ENCODE data around the gene FAM107B.

DNA sequence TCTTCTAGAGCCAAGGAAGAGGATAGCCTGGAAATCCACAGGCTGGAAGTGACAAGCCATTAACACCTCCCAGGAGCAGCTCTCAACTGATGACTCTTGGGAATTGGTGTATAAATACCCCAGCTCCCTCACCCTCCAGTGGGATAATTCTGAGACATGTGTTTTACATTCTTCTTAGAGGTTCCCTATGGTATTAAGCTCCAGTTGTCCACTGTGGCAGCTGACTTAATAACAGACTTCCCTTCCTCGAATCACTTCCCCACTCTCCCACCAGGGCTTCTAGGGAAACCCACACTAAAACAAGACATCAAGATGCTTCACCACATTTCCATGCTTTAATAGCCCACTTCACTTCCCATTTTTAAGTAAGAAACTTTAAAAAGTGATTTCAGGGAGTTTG is 47.2 kb downstream of the FAM107B start:
- no peak for TF ChIP-seq POLR2A (IDR thresholded peaks at IDR 0.05)
- TF ChIP-seq, protein P1, sequence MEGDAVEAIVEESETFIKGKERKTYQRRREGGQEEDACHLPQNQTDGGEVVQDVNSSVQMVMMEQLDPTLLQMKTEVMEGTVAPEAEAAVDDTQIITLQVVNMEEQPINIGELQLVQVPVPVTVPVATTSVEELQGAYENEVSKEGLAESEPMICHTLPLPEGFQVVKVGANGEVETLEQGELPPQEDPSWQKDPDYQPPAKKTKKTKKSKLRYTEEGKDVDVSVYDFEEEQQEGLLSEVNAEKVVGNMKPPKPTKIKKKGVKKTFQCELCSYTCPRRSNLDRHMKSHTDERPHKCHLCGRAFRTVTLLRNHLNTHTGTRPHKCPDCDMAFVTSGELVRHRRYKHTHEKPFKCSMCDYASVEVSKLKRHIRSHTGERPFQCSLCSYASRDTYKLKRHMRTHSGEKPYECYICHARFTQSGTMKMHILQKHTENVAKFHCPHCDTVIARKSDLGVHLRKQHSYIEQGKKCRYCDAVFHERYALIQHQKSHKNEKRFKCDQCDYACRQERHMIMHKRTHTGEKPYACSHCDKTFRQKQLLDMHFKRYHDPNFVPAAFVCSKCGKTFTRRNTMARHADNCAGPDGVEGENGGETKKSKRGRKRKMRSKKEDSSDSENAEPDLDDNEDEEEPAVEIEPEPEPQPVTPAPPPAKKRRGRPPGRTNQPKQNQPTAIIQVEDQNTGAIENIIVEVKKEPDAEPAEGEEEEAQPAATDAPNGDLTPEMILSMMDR (IDR thresholded peaks at IDR 0.05), result no peak

Data from uterus (tissue), 2 donors.